Activated CD8-positive, alpha-beta T cell treated with anti-CD3 and anti-CD28 coated beads, Interleukin-2, amount 10 ng/mL, durations not matched to agents 7 days and 5 days (primary cell): ENCODE results near the gene MEX3A. TPM values are rescaled to one million over a fixed set of nuclear protein-coding genes. Genes with fewer than 3 reads are reported as not detected.
A peak's percentile ranks its signal among the peaks of the same experiment; 100 is the strongest.
"Not testable (repeated sequence)": the region's sequence is repeated elsewhere in the genome, so short reads cannot be mapped to it uniquely, and the experiment has no call there.

ENCODE experiments used
- ATAC-seq: fragments of 150-1000 bp; cut with Tn5 transposase; one replicate; pipeline ENCODE4 v1.10.0; 2021; ENCODE audit warnings: moderate library complexity
- CTCF ChIA-PET: fragments of 350-600 bp; sonication (Branson Sonifier 250); formaldehyde crosslinking; loops from one replicate; lab custom pipeline; 2021; ENCODE audit warnings: antibody characterized with exemption; lab: Charles Lee
- POLR2A ChIA-PET: fragments of 350-600 bp; sonication (Branson Sonifier 250); formaldehyde crosslinking; loops from one replicate; lab custom pipeline; 2021; ENCODE audit warnings: antibody characterized with exemption; lab: Charles Lee
- DNase-seq: peaks from one replicate; pipeline ENCODE4 v3.0.0-alpha.2; 2020
- H3K27ac Mint-ChIP-seq: one replicate; pipeline ENCODE4 v1.8.0; 2021; ENCODE audit warnings: mild to moderate bottlenecking, mixed read lengths
- H3K27me3 Mint-ChIP-seq: one replicate; pipeline ENCODE4 v1.8.0; 2021; ENCODE audit warnings: low read depth, mixed read lengths
- H3K36me3 Mint-ChIP-seq: one replicate; pipeline ENCODE4 v1.8.0; 2021; ENCODE audit warnings: low read depth, mixed read lengths
- H3K4me1 Mint-ChIP-seq: one replicate; pipeline ENCODE4 v1.8.0; 2021; ENCODE audit warnings: low read depth, mixed read lengths
- H3K4me3 Mint-ChIP-seq: one replicate; pipeline ENCODE4 v1.8.0; 2021; ENCODE audit warnings: mild to moderate bottlenecking, mixed read lengths
- H3K9me3 Mint-ChIP-seq: one replicate; pipeline ENCODE4 v1.8.0; 2022; ENCODE audit warnings: mixed read lengths; ENCODE audit not compliant: insufficient read depth
- total RNA-seq, 2 experiments: library from RNA; stranded (reverse); gene quantifications; one replicate each; pipeline ENCODE4 v1.2.3, GENCODE V29; 2021

The MEX3A gene
- total RNA-seq, 2 experiments from 2014 or later = 0.05 TPM

DNA sequence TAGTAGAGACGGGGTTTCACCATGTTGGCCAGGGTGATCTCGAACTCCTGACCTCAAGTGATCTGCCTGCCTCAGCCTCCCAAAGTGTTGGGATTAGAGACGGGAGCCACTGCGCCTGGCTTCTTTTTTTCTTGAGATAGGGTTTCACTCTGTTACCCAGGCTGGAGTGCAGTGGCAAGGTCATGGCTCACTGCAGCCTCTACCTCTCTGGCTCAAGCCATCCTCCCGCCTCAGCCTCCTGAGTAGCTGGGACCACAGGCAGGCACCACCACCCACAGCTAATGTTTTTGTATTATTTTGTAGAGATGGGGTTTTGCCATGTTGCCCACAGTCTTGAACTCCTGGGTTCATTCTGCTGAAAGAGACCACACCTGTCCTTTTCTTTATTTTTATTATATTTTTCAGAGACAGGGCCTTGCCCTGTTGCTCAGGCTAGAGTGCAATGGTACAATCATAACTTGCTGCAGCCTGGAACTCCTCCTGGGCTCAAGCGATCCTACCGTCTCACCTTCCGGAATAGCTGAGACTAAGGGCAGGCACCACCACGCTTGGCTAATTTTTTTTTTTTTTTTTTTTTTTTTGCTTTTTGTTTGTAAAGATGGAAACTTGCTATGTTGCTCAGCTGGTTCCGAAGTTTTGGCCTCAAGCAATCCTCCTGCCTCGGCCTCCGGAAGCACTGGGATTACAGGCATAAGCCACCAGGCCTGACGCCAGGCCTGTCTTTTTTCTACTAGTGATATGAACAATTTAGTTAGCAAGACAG, 35.3 kb upstream of the MEX3A start:
- Mint-ChIP-seq H3K27me3 (peaks cover 46% of the 10 kb centered on the region), H3K4me3 (no peak overlapping the region), H3K9me3 (no peaks in the 10 kb centered on the region), H3K36me3 (no peaks in the 10 kb centered on the region), H3K27ac (no peak overlapping the region), H3K4me1 (peaks cover 35% of the 10 kb centered on the region)
- no peak for DNase-seq
- ChIA-PET POLR2A (interaction anchor here (1.0 kb wide), 1 partner anchor 10 kb away, joined by 3 read pairs; no protein-coding TSS in a partner anchor), CTCF (interaction anchor here (1.4 to 11.2 kb wide), 3 partner anchors 11 to 28 kb away, joined by 3 to 112 read pairs (median 76); no protein-coding TSS in a partner anchor)
- ATAC-seq = no peak

DNA sequence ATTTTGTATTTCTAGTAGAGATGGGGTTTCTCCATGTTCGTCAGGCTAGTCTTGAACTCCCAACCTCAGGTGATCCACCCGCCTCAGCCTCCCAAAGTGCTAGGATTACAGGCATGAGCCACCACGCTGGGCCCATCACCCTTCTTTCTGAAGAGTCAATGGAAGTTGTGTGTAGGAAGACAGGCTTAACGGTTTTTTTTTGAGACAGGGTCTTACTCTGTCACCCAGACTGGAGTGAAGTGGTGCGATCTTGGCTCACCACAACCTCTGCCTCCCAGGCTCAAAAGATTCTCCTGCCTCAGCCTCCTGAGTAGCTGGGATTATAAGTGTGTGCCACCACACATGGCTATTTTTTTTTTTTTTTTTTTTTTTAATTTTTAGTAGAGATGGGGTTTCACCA, 34.5 kb upstream of the MEX3A start:
- not testable (repeated sequence) for H3K9me3 Mint-ChIP-seq, H3K27ac Mint-ChIP-seq, H3K36me3 Mint-ChIP-seq, ATAC-seq, DNase-seq, H3K4me3 Mint-ChIP-seq
- Mint-ChIP-seq H3K4me1 (peaks cover 35% of the 10 kb centered on the region), H3K27me3 (peaks cover 50% of the 10 kb centered on the region)
- ChIA-PET CTCF (interaction anchor here (1.4 to 11.2 kb wide), 3 partner anchors 12 to 27 kb away, joined by 3 to 112 read pairs (median 76); no protein-coding TSS in a partner anchor), POLR2A (interaction anchor here (1.6 kb wide), 1 partner anchor 9 kb away, joined by 6 read pairs; no protein-coding TSS in a partner anchor)

DNA sequence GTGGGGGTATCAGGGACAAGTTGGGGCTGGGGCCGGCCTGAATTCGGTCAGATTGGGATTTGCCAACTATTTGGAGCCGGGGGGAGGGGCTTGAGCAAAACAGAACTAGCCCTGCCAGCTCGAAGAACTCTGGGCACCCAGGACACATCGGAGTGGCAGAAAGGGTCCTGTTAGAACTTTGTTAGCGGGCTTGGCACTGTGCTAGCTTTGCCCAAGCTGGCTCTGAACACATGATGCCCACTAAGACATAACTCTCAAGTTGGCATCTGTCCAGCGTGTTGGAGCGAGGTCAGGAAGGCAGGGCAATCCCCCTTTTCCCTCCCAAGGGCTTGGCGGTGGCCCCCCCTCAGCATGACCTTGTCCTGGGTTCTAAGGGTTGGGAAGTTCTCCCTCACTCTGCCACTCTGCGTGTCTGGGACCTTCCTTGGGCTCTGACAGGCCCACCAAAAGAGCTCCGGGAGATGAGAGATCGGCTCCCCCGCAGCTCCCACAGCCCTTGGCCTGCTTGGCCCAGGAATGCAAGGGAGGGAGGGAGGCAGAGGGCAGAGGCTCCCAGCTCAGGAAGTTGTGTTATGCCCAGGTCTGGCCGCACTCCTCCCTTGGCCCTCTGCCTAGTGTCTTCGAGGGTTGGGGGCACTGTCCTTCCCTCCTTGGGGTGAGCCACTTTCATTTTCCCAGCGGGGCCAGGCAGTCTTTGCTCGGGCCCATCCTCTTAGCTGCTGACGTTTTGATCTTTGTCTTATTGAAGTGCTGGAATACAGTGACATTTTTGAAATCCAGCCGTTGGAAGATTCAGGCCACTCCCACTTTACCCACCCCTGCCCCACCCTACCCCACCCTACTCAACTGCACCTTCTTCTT, 33.5 kb upstream of the MEX3A start:
- Mint-ChIP-seq H3K4me1 (peaks cover 35% of the 10 kb centered on the region), H3K36me3 (no peaks in the 10 kb centered on the region), H3K27ac (no peak overlapping the region), H3K9me3 (no peaks in the 10 kb centered on the region), H3K4me3 (peak overlapping the region; percentile 80), H3K27me3 (peaks cover 53% of the 10 kb centered on the region)
- ChIA-PET CTCF (interaction anchor here (1.2 to 11.2 kb wide), 7 partner anchors 11 to 50 kb away, joined by 3 to 112 read pairs (median 6); no protein-coding TSS in a partner anchor), POLR2A (interaction anchor here (0.8 to 1.6 kb wide), 3 partner anchors 10 to 78 kb away, joined by 3 to 6 read pairs (median 4); partner anchors contain the start of gene SLC25A44)
- DNase-seq (no peak), ATAC-seq (no peak)

DNA sequence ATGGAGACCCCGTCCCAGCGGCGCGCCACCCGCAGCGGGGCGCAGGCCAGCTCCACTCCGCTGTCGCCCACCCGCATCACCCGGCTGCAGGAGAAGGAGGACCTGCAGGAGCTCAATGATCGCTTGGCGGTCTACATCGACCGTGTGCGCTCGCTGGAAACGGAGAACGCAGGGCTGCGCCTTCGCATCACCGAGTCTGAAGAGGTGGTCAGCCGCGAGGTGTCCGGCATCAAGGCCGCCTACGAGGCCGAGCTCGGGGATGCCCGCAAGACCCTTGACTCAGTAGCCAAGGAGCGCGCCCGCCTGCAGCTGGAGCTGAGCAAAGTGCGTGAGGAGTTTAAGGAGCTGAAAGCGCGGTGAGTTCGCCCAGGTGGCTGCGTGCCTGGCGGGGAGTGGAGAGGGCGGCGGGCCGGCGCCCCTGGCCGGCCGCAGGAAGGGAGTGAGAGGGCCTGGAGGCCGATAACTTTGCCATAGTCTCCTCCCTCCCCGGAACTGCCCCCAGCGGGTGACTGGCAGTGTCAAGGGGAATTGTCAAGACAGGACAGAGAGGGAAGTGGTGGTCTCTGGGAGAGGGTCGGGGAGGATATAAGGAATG, 32.8 kb upstream of the MEX3A start:
- H3K4me3 Mint-ChIP-seq = peak overlapping the region; percentile 80
- ChIA-PET CTCF (interaction anchor here (1.0 to 11.2 kb wide), 7 partner anchors 8 to 49 kb away, joined by 3 to 112 read pairs (median 6); no protein-coding TSS in a partner anchor), POLR2A (interaction anchor here (0.8 to 1.6 kb wide), 4 partner anchors 12 to 79 kb away, joined by 3 to 8 read pairs (median 4); partner anchors contain the start of gene SLC25A44)
- DNase-seq (no peak), ATAC-seq (peak; percentile 37)
- no peaks in the 10 kb centered on the region for H3K36me3 Mint-ChIP-seq
- peaks cover 56% of the 10 kb centered on the region for H3K27me3 Mint-ChIP-seq
- no peaks in the 10 kb centered on the region for H3K9me3 Mint-ChIP-seq
- peaks cover 29% of the 10 kb centered on the region for H3K4me1 Mint-ChIP-seq
- H3K27ac Mint-ChIP-seq = no peak overlapping the region

DNA sequence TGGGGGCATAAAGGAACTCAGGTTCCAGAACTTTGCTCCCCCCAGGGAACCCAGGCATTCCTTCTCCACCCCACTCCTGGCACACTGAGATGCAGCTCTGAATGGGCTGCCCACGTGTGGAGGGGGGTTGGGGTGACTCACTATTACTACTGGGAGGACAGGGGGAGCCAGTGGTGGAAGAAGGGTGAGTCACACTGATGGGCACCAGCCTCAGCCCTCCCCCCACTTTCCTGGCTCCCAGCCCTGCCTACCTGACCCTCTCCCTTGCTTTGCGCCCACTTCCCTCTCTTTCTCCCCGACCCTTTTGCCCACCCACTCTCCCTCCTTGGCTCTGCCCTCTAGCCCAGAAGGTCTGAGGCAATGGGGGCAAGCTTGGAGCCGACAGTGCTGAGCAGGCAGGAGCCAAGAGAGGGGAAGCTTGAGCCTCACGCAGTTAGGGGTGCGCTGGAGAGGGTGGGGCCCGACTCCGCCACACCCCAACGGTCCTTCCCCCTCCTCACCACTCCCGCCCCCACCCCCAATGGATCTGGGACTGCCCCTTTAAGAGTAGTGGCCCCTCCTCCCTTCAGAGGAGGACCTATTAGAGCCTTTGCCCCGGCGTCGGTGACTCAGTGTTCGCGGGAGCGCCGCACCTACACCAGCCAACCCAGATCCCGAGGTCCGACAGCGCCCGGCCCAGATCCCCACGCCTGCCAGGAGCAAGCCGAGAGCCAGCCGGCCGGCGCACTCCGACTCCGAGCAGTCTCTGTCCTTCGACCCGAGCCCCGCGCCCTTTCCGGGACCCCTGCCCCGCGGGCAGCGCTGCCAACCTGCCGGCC, 32.0 kb upstream of the MEX3A start, which contains the start of gene LMNA:
Gene LMNA (plus strand): TSS at position 611 of the 818 bp plus-strand sequence. CDS start 208 bp downstream, outside the sequence.
- Mint-ChIP-seq H3K9me3 (no peaks in the 10 kb centered on the region), H3K27me3 (peaks cover 58% of the 10 kb centered on the region), H3K36me3 (no peaks in the 10 kb centered on the region), H3K4me3 (peak within 1 kb of the TSS; percentile 80), H3K27ac (no peak within 1 kb of the TSS), H3K4me1 (peaks cover 26% of the 10 kb centered on the region)
- DNase-seq = peak; percentile 70
- peak; percentile 83 for ATAC-seq
- CTCF ChIA-PET = interaction anchor here (1.0 to 11.2 kb wide), 8 partner anchors 9 to 113 kb away, joined by 3 to 112 read pairs (median 6); no protein-coding TSS in a partner anchor
- POLR2A ChIA-PET = interaction anchor here (0.5 to 1.6 kb wide), 5 partner anchors 13 to 141 kb away, joined by 3 to 8 read pairs (median 4); partner anchors contain the start of gene SLC25A44

DNA sequence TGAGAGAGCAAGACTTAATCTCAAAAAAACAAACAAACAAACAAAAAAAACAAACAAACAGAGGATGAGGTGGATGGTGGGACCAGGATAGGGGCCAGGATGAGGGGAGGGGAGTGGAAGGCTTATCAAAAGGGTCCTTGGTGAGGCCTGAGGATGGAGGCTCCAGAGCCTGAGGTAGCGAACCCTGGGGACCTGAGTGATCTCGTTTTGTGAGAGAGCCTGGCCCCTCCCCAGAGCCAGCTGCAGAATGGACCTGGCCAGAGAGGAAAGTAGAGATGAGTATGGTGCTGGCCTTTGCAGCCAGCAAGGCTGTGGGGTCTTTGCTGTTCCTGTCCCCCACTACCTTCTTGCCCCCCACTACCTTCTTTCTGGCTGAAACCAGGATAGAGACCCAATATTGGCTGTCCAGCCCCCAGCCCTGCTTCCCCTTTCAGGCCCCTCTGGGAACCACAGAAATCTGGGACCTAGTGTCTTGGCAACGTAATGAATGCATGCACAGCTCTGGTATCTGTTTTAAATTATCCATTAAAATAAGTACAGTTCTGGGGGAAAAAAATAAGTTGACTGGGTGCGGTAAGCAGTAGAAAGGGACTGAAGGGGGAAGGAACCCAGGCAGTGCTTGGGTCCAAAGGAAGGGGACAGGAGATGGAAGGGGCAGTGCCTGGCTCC, 31.2 kb upstream of the MEX3A start:
- ChIA-PET CTCF (interaction anchor here (1.0 to 11.2 kb wide), 3 partner anchors 15 to 114 kb away, joined by 5 to 112 read pairs (median 76); no protein-coding TSS in a partner anchor), POLR2A (interaction anchor here (0.6 to 1.6 kb wide), 3 partner anchors 16 to 530 kb away, joined by 3 to 8 read pairs (median 3); no protein-coding TSS in a partner anchor)
- ATAC-seq (no peak), DNase-seq (no peak)
- Mint-ChIP-seq H3K4me1 (peaks cover 24% of the 10 kb centered on the region), H3K9me3 (no peaks in the 10 kb centered on the region), H3K27me3 (peaks cover 55% of the 10 kb centered on the region), H3K4me3 (no peak overlapping the region), H3K36me3 (no peaks in the 10 kb centered on the region), H3K27ac (no peak overlapping the region)

DNA sequence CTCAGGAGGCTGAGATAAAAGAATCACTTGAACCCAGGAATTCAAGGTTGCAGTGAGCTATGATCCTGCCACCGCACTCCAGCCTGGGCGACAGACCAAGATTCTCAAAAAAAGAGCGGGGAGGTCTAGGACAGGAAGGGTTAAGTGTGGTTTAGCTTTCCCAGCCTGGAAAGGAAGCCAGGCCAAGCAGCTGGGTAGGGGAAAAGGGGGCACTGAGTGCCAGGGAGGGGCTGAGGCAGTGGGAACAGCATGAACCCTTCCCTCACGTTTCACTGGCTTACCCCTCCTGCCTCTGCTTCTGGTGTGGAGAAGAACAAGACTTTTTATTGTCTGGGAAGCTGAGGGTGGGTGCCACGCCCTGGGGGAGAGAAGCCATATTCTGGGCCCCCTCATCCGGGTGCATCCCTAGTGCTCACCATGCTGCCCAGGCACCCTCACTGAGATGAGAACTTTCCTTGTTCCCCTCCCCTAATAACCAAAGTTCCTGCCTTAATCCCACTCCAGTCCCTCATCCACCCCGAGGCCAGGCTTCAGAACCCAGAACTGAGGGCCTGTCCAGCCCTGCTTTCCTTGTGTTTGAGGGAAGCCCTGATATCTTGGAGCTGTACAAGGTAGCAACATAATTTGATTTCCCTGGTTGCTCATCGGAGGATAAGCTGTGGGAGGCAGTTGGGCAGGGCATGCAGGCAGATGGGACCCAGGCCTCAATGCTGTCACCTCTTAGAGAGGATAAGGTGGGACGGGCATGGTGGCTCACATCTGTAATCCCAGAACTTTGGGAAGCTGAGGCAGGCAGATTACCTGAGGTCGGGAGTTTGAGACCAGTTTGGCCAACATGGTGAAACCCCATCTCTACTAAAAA, 30.2 kb upstream of the MEX3A start:
- Mint-ChIP-seq H3K4me3 (no peak overlapping the region), H3K27ac (peak overlapping the region; percentile 30), H3K27me3 (peaks cover 57% of the 10 kb centered on the region), H3K4me1 (peaks cover 24% of the 10 kb centered on the region), H3K9me3 (no peaks in the 10 kb centered on the region), H3K36me3 (no peaks in the 10 kb centered on the region)
- CTCF ChIA-PET = interaction anchor here (1.4 to 11.2 kb wide), 3 partner anchors 12 to 16 kb away, joined by 4 to 112 read pairs (median 76); no protein-coding TSS in a partner anchor
- POLR2A ChIA-PET = interaction anchor here (0.9 kb wide), 1 partner anchor 91 kb away, joined by 3 read pairs; no protein-coding TSS in a partner anchor
- DNase-seq = no peak
- no peak for ATAC-seq

DNA sequence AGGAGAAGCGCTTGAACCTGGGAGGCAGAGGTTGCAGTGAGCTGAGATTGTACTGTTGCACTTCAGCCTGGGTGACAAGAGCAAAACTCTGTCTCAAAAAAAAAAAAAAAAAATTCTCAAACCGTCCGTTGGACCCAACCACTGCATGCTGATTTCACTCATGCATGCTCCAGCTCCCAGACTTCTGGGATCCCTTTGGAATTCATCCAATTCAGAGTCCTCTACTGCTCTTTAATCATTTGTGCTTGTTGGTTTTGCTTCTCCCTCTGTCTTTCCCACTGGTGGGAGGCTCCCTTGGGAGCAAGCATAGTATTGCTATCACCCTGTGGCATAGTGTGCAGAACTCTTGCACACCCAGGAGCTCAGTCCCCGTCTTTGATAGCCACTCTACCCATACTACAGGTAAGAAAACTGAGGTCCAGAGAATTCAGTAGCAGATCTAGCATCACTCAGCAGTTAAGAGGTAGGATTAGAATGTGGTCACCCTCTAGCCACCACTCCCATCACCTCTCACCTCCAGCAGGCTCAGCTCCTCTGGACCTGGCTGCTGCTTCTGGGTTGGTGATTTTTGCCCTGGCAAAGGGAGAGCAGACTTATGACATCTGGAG, 29.2 kb upstream of the MEX3A start:
- CTCF ChIA-PET = interaction anchor here (1.0 to 11.2 kb wide), 4 partner anchors 13 to 274 kb away, joined by 3 to 112 read pairs (median 40); no protein-coding TSS in a partner anchor
- Mint-ChIP-seq H3K27ac (no peak overlapping the region), H3K4me3 (no peak overlapping the region), H3K36me3 (no peaks in the 10 kb centered on the region), H3K4me1 (peaks cover 28% of the 10 kb centered on the region), H3K27me3 (peaks cover 61% of the 10 kb centered on the region), H3K9me3 (no peaks in the 10 kb centered on the region)
- ATAC-seq (no peak), DNase-seq (no peak)
- POLR2A ChIA-PET = interaction anchor here (0.6 kb wide), 1 partner anchor 13 kb away, joined by 3 read pairs; no protein-coding TSS in a partner anchor

DNA sequence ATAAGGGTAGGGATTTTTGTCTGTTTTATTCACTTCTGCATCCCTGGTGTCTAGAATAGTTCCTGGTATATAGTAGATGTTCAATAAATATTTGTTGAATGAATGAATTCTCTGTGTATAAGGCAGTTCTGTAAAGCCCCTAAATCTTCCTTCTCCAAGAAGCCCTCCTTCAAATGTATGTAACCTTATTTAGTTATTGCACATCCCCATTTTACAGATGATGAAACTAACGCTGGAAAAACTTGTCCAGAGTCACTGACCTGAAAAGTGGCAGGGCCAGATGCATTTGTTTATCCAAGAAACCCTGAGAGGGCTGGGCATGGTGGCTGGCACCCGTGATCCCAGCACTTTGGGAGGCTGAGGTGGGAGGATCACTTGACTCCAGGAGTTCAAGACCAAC, 28.0 kb upstream of the MEX3A start:
- CTCF ChIA-PET = interaction anchor here (1.3 to 2.1 kb wide), 2 partner anchors 13 to 20 kb away, joined by 4 to 13 read pairs; no protein-coding TSS in a partner anchor
- POLR2A ChIA-PET = no interaction called here
- H3K4me1 Mint-ChIP-seq = peaks cover 32% of the 10 kb centered on the region

More for the DNA sequence above, 28.0 kb upstream of the MEX3A start:
- Mint-ChIP-seq H3K27ac (no peak overlapping the region), H3K4me3 (no peak overlapping the region), H3K27me3 (peaks cover 52% of the 10 kb centered on the region), H3K36me3 (no peaks in the 10 kb centered on the region), H3K9me3 (no peaks in the 10 kb centered on the region)
- ATAC-seq (no peak), DNase-seq (no peak)
